Keratinocyte (primary cell): Measurements from ENCODE around the gene KRTAP2-3. TPM values are rescaled to one million over a fixed set of nuclear protein-coding genes. Genes with fewer than 3 reads are reported as not detected.

Experiments
- DNase-seq: peaks from one replicate; pipeline ENCODE4 v3.0.0-alpha.2; 2011; ENCODE audit warnings: low read depth, missing footprints, low spot score
- FAIRE-seq: peaks from 2 replicates; lab custom pipeline; 2011; peaks lifted over from hg19 to GRCh38; lab: Jason Lieb, UNC
- H2AFZ ChIP-seq: 2 replicates; pipeline ENCODE4 v1.6.0; 2012; ENCODE audit warnings: low read length, control low read depth, inconsistent platforms; ENCODE audit not compliant: control insufficient read depth
- H3K27ac ChIP-seq: 2 replicates; pipeline ENCODE4 v1.5.1; 2011; ENCODE audit warnings: low read length; ENCODE audit not compliant: control insufficient read depth, insufficient read depth
- H3K27me3 ChIP-seq: 3 replicates; pipeline ENCODE4 v1.6.0; 2011; ENCODE audit warnings: low read length; ENCODE audit not compliant: control insufficient read depth, insufficient read depth; ENCODE audit errors: extremely low read depth
- H3K36me3 ChIP-seq, 2 experiments: 2 replicates in 1 of 2; 3 replicates in 1 of 2; pipeline ENCODE4 v1.5.1; 2011; ENCODE audit warnings: low read length in 2 of 2, mild to moderate bottlenecking in 1 of 2; ENCODE audit not compliant: control insufficient read depth in 2 of 2, insufficient read depth in 2 of 2; ENCODE audit errors: extremely low read depth in 1 of 2
- H3K4me1 ChIP-seq: 3 replicates; pipeline ENCODE4 v1.5.1; 2011; ENCODE audit warnings: low read length; ENCODE audit not compliant: control insufficient read depth, insufficient read depth; ENCODE audit errors: extremely low read depth
- H3K4me2 ChIP-seq: 3 replicates; pipeline ENCODE4 v1.6.0; 2011; ENCODE audit warnings: low read depth, low read length; ENCODE audit not compliant: control insufficient read depth, insufficient read depth; ENCODE audit errors: extremely low read depth
- H3K4me3 ChIP-seq, 3 experiments: fragments of 200-600 bp in 1 of 3; sonication (generic) in 1 of 3; 2 replicates in 2 of 3; 3 replicates in 1 of 3; pipeline ENCODE4 v1.5.1; 2011 to 2016; ENCODE audit warnings: low read length in 3 of 3, mild to moderate bottlenecking in 3 of 3, control low read depth in 2 of 3, inconsistent platforms in 1 of 3, low read depth in 1 of 3, mixed read lengths in 1 of 3, mixed run types in 1 of 3, moderate library complexity in 1 of 3; ENCODE audit not compliant: control insufficient read depth in 2 of 3, insufficient read depth in 2 of 3; ENCODE audit errors: extremely low read depth in 1 of 3
- H3K79me2 ChIP-seq: 2 replicates; pipeline ENCODE4 v1.6.0; 2012; ENCODE audit warnings: low read length; ENCODE audit not compliant: control insufficient read depth, insufficient read depth
- H3K9ac ChIP-seq: 3 replicates; pipeline ENCODE4 v1.6.0; 2011; ENCODE audit warnings: low read length; ENCODE audit not compliant: control insufficient read depth, insufficient read depth; ENCODE audit errors: extremely low read depth
- H3K9me1 ChIP-seq: 3 replicates; pipeline ENCODE4 v1.6.0; 2011; ENCODE audit warnings: low read length; ENCODE audit not compliant: control insufficient read depth, insufficient read depth; ENCODE audit errors: extremely low read depth
- H3K9me3 ChIP-seq: 2 replicates; pipeline ENCODE4 v1.5.1; 2012; ENCODE audit warnings: low read depth, low read length; ENCODE audit not compliant: control insufficient read depth
- H4K20me1 ChIP-seq: 3 replicates; pipeline ENCODE4 v1.6.0; 2011; ENCODE audit warnings: low read length; ENCODE audit not compliant: control insufficient read depth, insufficient read depth; ENCODE audit errors: extremely low read depth
- EZH2 ChIP-seq: IDR thresholded peaks from one replicate; pipeline ENCODE4 v1.6.1; 2012; ENCODE audit warnings: inconsistent platforms, mild to moderate bottlenecking, low read length, moderate library complexity
- dilution Hi-C: fragments of 300-500 bp; cut with MboI; formaldehyde crosslinking; loops from one replicate; pipeline ENCODE4 v1.7.0; 2020; ENCODE audit warnings: low sequenced_read_pairs; ENCODE audit not compliant: extremely low pct_ligation_motif_present
- polyA plus RNA-seq, 5 experiments: library from polyadenylated mRNA; depleted of rRNA in 3 of 5; stranded (reverse) in 3 of 5; stranded (forward) in 1 of 5; unstranded in 1 of 5; fragments of >200 nt; gene quantifications; 1 replicate in 1 of 5; 2 replicates in 3 of 5; 3 replicates in 1 of 5; pipeline versions ENCODE4 v1.2.1 to v1.2.3, GENCODE V29; 2011 to 2012; ENCODE audit warnings: missing spikeins in 2 of 5, low read depth in 1 of 5, low replicate concordance in 1 of 5
- TF ChIP-seq, protein P1 (sequence below), 3 experiments: IDR thresholded peaks in 1 of 3; conservative IDR thresholded peaks in 1 of 3; optimal IDR thresholded peaks in 1 of 3; 2 replicates in 2 of 3; 3 replicates in 1 of 3; pipeline versions ENCODE3 to v1.5.1; 2011; ENCODE audit warnings: low read length in 3 of 3, mild to moderate bottlenecking in 3 of 3, moderate library complexity in 2 of 3, control low read depth in 1 of 3, inconsistent platforms in 1 of 3; ENCODE audit not compliant: insufficient read depth in 2 of 3; ENCODE audit errors: extremely low read depth in 1 of 3

KRTAP2-3 gene
- polyA plus RNA-seq, 1 donor (not counting 4 experiments of a cell fraction or from before 2014, with no cell fraction given) = 8.4 TPM

DNA sequence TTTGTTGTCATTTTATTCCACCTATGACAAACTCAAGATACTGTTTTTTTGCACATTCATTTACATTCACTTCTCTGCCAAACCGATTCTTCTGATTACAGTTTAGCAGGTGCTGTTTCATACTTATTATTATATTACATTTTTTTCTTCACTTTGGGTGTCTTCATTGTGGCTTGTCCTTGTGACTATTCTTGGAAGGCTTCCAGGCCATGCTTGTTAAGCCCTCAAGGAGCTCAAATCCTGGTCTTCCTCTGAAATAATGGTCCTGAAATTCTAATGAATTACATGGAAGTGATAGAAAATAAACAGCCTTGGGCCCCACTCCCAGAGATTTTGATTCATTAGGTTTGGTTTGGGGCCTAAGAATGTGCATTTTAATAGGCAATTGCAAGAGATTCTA, 4.4 kb upstream of the KRTAP2-3 start:
- no peak overlapping the region for H3K4me2 ChIP-seq
- H3K27me3 ChIP-seq = no peaks in the 10 kb centered on the region
- H4K20me1 ChIP-seq = no peaks in the 10 kb centered on the region
- no peak for FAIRE-seq
- dilution Hi-C loops = no loop called here
- H3K9me3 ChIP-seq = no peaks in the 10 kb centered on the region
- no peak for TF ChIP-seq EZH2
- TF ChIP-seq, protein P1, sequence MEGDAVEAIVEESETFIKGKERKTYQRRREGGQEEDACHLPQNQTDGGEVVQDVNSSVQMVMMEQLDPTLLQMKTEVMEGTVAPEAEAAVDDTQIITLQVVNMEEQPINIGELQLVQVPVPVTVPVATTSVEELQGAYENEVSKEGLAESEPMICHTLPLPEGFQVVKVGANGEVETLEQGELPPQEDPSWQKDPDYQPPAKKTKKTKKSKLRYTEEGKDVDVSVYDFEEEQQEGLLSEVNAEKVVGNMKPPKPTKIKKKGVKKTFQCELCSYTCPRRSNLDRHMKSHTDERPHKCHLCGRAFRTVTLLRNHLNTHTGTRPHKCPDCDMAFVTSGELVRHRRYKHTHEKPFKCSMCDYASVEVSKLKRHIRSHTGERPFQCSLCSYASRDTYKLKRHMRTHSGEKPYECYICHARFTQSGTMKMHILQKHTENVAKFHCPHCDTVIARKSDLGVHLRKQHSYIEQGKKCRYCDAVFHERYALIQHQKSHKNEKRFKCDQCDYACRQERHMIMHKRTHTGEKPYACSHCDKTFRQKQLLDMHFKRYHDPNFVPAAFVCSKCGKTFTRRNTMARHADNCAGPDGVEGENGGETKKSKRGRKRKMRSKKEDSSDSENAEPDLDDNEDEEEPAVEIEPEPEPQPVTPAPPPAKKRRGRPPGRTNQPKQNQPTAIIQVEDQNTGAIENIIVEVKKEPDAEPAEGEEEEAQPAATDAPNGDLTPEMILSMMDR (optimal IDR thresholded peaks at IDR 0.05 in 1 of 3, IDR thresholded peaks at IDR 0.05 in 1 of 3, conservative IDR thresholded peaks at IDR 0.05 in 1 of 3; ENCODE audit: extremely low read depth in 1 of 3, insufficient read depth in 2 of 3, low read length in 3 of 3) = no peak
- no peak overlapping the region for H3K27ac ChIP-seq
- H3K79me2 ChIP-seq = no peaks in the 10 kb centered on the region
- H3K9me1 ChIP-seq = no peaks in the 10 kb centered on the region
- H3K4me3 ChIP-seq = no peak overlapping the region
- H3K36me3 ChIP-seq = no peaks in the 10 kb centered on the region
- no peak for DNase-seq
- H2AFZ ChIP-seq = no peak overlapping the region
- H3K9ac ChIP-seq = no peak overlapping the region
- H3K4me1 ChIP-seq = peaks cover 45% of the 10 kb centered on the region

DNA sequence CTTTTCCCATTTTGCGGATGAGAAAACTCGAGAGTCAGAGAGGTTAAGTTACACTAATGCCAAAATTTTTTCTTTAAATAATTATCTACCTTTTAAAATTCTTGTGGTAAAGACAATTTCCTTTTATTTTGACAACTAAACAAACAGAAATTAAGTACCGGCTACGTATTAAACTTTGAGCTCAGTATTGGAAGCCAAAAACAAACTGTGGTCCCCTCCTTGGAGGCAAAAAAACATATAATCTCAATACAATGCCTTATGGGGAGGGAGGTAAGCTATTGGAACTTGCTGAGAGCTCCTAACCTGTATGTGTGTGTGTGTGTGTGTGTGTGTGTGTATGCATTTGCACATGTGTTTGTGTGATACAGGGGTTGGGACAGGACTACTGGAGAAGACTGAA, 3.5 kb upstream of the KRTAP2-3 start:
- Histone ChIP-seq H3K9me3 (no peaks in the 10 kb centered on the region), H3K36me3 (no peaks in the 10 kb centered on the region), H4K20me1 (no peaks in the 10 kb centered on the region), H3K9me1 (no peaks in the 10 kb centered on the region), H2AFZ (no peak overlapping the region), H3K79me2 (no peaks in the 10 kb centered on the region), H3K27ac (no peak overlapping the region), H3K4me1 (peaks cover 46% of the 10 kb centered on the region), H3K4me3 (no peak overlapping the region), H3K9ac (no peak overlapping the region), H3K27me3 (no peaks in the 10 kb centered on the region), H3K4me2 (no peak overlapping the region)
- FAIRE-seq = peak; percentile 9
- no peak for TF ChIP-seq EZH2
- TF ChIP-seq, protein P1 (optimal IDR thresholded peaks at IDR 0.05 in 1 of 3, IDR thresholded peaks at IDR 0.05 in 1 of 3, conservative IDR thresholded peaks at IDR 0.05 in 1 of 3; ENCODE audit: extremely low read depth in 1 of 3, insufficient read depth in 2 of 3, low read length in 3 of 3) = no peak
- no peak for DNase-seq
- dilution Hi-C loops = no loop called here
